Upper lobe of left lung (tissue), 6 donors: ENCODE measurements around the gene ZNF513. TPM values are rescaled to one million over a fixed set of nuclear protein-coding genes. Genes with fewer than 3 reads are reported as not detected.
"Not testable (repeated sequence)": the region's sequence is repeated elsewhere in the genome, so short reads cannot be mapped to it uniquely, and the experiment has no call there.

ENCODE experiments used
- ATAC-seq, 2 donors: fragments of 200-7000 bp; cut with Tn5 transposase; one replicate each; pipeline ENCODE4 v1.9.1; 2022; ENCODE audit warnings: mild to moderate bottlenecking in 2 of 2, moderate library complexity in 2 of 2; ENCODE audit not compliant: low FRiP score in 2 of 2
- DNase-seq, 2 donors: peaks; one replicate each; pipeline ENCODE4 v3.0.0-alpha.2; 2019 to 2020
- H3K27ac ChIP-seq, 4 donors: fragments of 200-600 bp; sonication (generic); one replicate each; pipeline ENCODE4 v1.5.1; 2016 to 2019
- H3K27me3 ChIP-seq, 4 donors: fragments of 200-600 bp; sonication (generic); one replicate each; pipeline ENCODE4 v1.5.1; 2017 to 2019
- H3K36me3 ChIP-seq, 4 donors: fragments of 200-600 bp; sonication (generic); one replicate each; pipeline ENCODE4 v1.5.1; 2016 to 2019
- H3K4me1 ChIP-seq, 4 donors: fragments of 200-600 bp; sonication (generic); one replicate each; pipeline ENCODE4 v1.5.1; 2018 to 2019
- H3K4me3 ChIP-seq, 4 donors: fragments of 200-600 bp; sonication (generic); one replicate each; pipeline ENCODE4 v1.5.1; 2017 to 2019; ENCODE audit warnings: mild to moderate bottlenecking in 2 of 4, moderate library complexity in 1 of 4
- H3K9me3 ChIP-seq, 4 donors: fragments of 200-600 bp; sonication (generic); one replicate each; pipeline ENCODE4 v1.5.1; 2018 to 2019
- CTCF ChIP-seq, 6 experiments: fragments of 450-650 bp in 4 of 6; fragments of 200-600 bp in 2 of 6; sonication (generic) in 2 of 6; IDR thresholded peaks; one replicate each; pipeline ENCODE4 v1.5.1; 2016 to 2019; ENCODE audit warnings: antibody characterized with exemption in 6 of 6
- EP300 ChIP-seq, 4 donors: sonication (generic); formaldehyde crosslinking; IDR thresholded peaks; one replicate each; pipeline ENCODE4 v1.5.1; 2017; ENCODE audit warnings: antibody characterized with exemption in 4 of 4, control low read depth in 2 of 4
- POLR2A ChIP-seq, 4 donors: fragments of 450-650 bp; IDR thresholded peaks; one replicate each; pipeline ENCODE4 v1.5.1; 2016 to 2017; ENCODE audit warnings: antibody characterized with exemption in 4 of 4, mild to moderate bottlenecking in 2 of 4
- POLR2AphosphoS5 ChIP-seq, 2 donors: sonication (generic); formaldehyde crosslinking; IDR thresholded peaks; one replicate each; pipeline ENCODE4 v1.5.1; 2017; ENCODE audit warnings: antibody characterized with exemption in 2 of 2
- WGBS, 2 donors: methylation state at CpG; one replicate each; pipeline ENCODE4 v1.1.5; 2017 to 2018; 5-methylcytosine and 5-hydroxymethylcytosine counted together
- total RNA-seq, 6 donors: library from RNA; depleted of rRNA in 4 of 6; stranded (reverse); fragments of >200 nt in 4 of 6; gene quantifications; one replicate each; pipeline versions ENCODE4 v1.1.0 to v1.2.1, GENCODE V29; 2016 to 2021
- donor health status: DM: no; HTN: no; CAD: no; lungs with moderate emphysema.
- donor health status: DM: no; HTN: yes; CAD: no; lungs with severe emphysema.

The ZNF513 gene
- 10 to 100 TPM in 5 of 6 donors, 1 to 10 TPM in 1; 9.3 to 31.4 (median 18.0) TPM for total RNA-seq

GRCh38 chr2:27380626-27381545, at the start of gene ZNF513:
TSS of gene ZNF513 (minus strand) at chr2:27380734. CDS start at chr2:27380526, 208 bp downstream.
- 20 to 55% methylated on average over 25 to 50 of the region's 67 CpGs for WGBS, 2 donors
- DNase-seq (peak; percentile 97 to 98), ATAC-seq (peak; percentile 95 to 97)
- H3K27me3 ChIP-seq, result no peaks in the 10 kb centered on the region
- peak; percentile 83 to 97 for TF ChIP-seq POLR2AphosphoS5 (IDR thresholded peaks at IDR 0.05)
- peak in 1 of 4 donors; percentile 65 for TF ChIP-seq EP300 (IDR thresholded peaks at IDR 0.05)
- no peak for TF ChIP-seq CTCF (IDR thresholded peaks at IDR 0.05)
- TF ChIP-seq POLR2A (IDR thresholded peaks at IDR 0.05), result peak in 2 of 4 donors; percentile 46 to 73
- H3K36me3 ChIP-seq, result peaks cover 26 to 77% (median 55%) of the 10 kb centered on the region in 4 donors
- H3K9me3 ChIP-seq, result no peaks in the 10 kb centered on the region
- H3K4me3 ChIP-seq, result peak within 1 kb of the TSS; percentile 63 to 92 (median 84)
- peaks cover 15 to 38% (median 22%) of the 10 kb centered on the region in 4 donors for H3K4me1 ChIP-seq
- H3K27ac ChIP-seq, result peak within 1 kb of the TSS; percentile 84 to 95 (median 90)

DNA sequence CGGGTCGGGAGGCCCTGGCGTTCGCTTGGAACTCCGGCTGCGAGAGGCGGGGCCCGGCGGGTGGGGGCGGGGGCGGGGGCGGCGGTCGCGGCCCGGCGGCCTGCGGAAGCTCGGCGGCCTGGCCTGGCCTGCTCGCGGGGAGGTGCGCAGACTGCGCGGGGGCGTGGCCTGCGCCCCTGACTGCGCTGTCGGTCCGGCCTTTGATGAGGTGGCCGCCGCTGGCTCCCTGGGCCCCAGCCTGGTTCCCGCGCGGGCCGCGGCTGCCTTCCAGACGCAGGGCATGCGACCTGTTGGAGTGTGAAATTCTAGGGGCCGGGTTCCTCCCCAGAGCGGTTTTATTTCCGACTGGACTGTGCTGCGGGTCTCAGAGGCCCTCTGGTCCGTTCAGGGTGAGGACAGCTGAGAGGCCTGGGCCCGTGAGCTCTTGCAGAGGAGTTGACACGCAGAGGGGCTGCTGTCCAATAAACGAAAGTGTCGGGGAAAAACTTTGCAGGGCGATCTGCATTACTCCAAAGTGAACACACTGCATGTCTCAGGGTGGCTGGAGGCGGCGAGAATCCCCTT, 48.5 kb upstream of the ZNF513 start:
- Histone ChIP-seq H3K27me3 (no peaks in the 10 kb centered on the region), H3K27ac (peak overlapping the region; percentile 95 to 99 (median 97)), H3K4me3 (peak overlapping the region; percentile 76 to 90 (median 81)), H3K9me3 (no peaks in the 10 kb centered on the region), H3K4me1 (peaks cover 25 to 39% (median 36%) of the 10 kb centered on the region in 4 donors), H3K36me3 (peaks cover 5 to 16% (median 10%) of the 10 kb centered on the region in 4 donors)
- TF ChIP-seq POLR2AphosphoS5 (IDR thresholded peaks at IDR 0.05) (peak in 1 of 2 donors; percentile 46), POLR2A (IDR thresholded peaks at IDR 0.05) (no peak)
- DNase-seq (peak; percentile 90 to 97), ATAC-seq (peak; percentile 94 to 96)
- 2 to 3% methylated on average over 7 to 16 of the region's 51 CpGs for WGBS, 2 donors

GRCh38 chr2:27428213-27428977, 47.9 kb upstream of the ZNF513 start, which contains the start of gene NRBP1:
TSS of gene NRBP1 (plus strand) at chr2:27428631. CDS start at chr2:27433274, 4,643 bp downstream.
- no peaks in the 10 kb centered on the region for H3K9me3 ChIP-seq
- ATAC-seq, result peak; percentile 98 to 99
- TF ChIP-seq CTCF (IDR thresholded peaks at IDR 0.05), result no peak
- TF ChIP-seq POLR2A (IDR thresholded peaks at IDR 0.05), result peak; percentile 79 to 96 (median 90)
- TF ChIP-seq POLR2AphosphoS5 (IDR thresholded peaks at IDR 0.05), result peak; percentile 95 to 97
- TF ChIP-seq EP300 (IDR thresholded peaks at IDR 0.05), result peak in 1 of 4 donors; percentile 31
- peak; percentile 91 to 99 for DNase-seq
- no peaks in the 10 kb centered on the region for H3K27me3 ChIP-seq
- H3K27ac ChIP-seq, result peak within 1 kb of the TSS; percentile 95 to 99 (median 97)
- WGBS, 2 donors, result 0 to 1% methylated on average over 32 to 53 of the region's 75 CpGs
- peak within 1 kb of the TSS; percentile 76 to 90 (median 81) for H3K4me3 ChIP-seq
- peaks cover 25 to 39% (median 36%) of the 10 kb centered on the region in 4 donors for H3K4me1 ChIP-seq
- H3K36me3 ChIP-seq, result peaks cover 0 to 9% (median 3%) of the 10 kb centered on the region in 4 donors

- 12 to 23% methylated on average over 7 of the region's 7 CpGs for WGBS, 2 donors
- no peaks in the 10 kb centered on the region for H3K9me3 ChIP-seq
- peak overlapping the region; percentile 95 to 99 (median 97) for H3K27ac ChIP-seq
- ATAC-seq (no peak), DNase-seq (no peak)
- H3K27me3 ChIP-seq, result no peaks in the 10 kb centered on the region
- H3K4me1 ChIP-seq, result peaks cover 25 to 39% (median 36%) of the 10 kb centered on the region in 4 donors
- peak overlapping the region; percentile 71 to 90 (median 80) for H3K4me3 ChIP-seq
- no peak for TF ChIP-seq CTCF (IDR thresholded peaks at IDR 0.05)
- TF ChIP-seq POLR2A (IDR thresholded peaks at IDR 0.05), result no peak
- TF ChIP-seq EP300 (IDR thresholded peaks at IDR 0.05), result no peak
- TF ChIP-seq POLR2AphosphoS5 (IDR thresholded peaks at IDR 0.05), result no peak
- H3K36me3 ChIP-seq, result peaks cover 0 to 4% (median 0%) of the 10 kb centered on the region in 4 donors
Observed at GRCh38 chr2:27427863-27428212, 47.3 kb upstream of the ZNF513 start.

DNA sequence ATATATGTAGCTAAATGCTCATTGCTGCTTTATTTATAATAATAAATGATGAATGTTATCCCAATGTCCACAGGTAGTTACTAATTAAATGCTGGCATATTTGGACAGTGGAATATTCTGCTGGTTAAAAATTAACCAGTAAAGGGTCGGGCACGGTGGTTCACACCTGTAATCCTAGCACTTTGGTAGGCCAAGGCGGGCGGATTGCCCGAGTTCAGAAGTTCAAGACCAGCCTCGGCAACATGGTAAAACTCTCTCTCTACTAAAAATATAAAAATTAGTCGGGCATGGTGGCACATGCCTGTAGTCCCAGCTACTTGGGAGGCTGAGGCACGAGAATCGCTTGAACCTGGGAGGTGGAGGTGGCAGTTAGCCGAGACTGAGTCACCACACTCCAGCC, 44.5 kb upstream of the ZNF513 start:
- 87 to 91% methylated on average over 10 of the region's 10 CpGs for WGBS, 2 donors
- not testable (repeated sequence) for DNase-seq, H3K9me3 ChIP-seq, ATAC-seq, H3K27me3 ChIP-seq, H3K4me3 ChIP-seq, H3K36me3 ChIP-seq, H3K27ac ChIP-seq
- peaks cover 5 to 17% (median 13%) of the 10 kb centered on the region in 4 donors for H3K4me1 ChIP-seq
